ENCODE results near the gene KRT85. TPM values are rescaled to one million over a fixed set of nuclear protein-coding genes. Genes with fewer than 3 reads are reported as not detected.

The KRT85 gene
- total and polyA plus RNA-seq, 2 of the 13 experiments (the other 11 are each of a cell fraction or from before 2014, with no cell fraction given), result not detected

DNA sequence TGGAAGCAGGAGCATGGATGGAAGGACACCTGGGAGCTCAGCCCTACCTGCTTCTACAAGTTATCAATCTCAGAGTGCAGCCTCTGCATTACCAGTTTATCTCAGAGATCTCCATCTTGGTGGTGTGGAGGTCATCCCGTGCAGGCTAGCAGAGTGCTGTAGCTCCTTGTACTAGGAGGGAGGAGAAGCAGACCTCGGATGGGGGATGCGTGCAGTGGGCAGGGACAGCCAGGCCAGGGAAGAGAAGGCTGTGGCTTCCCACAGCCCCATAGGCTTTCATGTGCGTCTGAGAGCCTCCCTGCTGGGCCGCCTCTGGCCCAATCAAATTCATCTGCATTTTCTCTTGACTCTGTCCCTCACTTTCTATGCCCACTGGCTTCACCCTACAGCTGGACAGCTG lies 47.7 kb upstream of the KRT85 start:
- in situ Hi-C loops (cut with HindIII; ENCODE audit: extremely low pct_ligation_motif_present, low pct_unique_long_range_greater_than_20kb) (no loop called here), intact Hi-C loops (cut with micrococcal nuclease; ENCODE audit: unreplicated experiment) (loop anchor here (1.0 kb wide), 1 partner anchor 23 kb away; no protein-coding TSS in a partner anchor)
- Histone ChIP-seq H3K4me2 (ENCODE audit: low read depth, low read length) (no peak overlapping the region), H3K36me3 (replicated peaks in 1 of 2; ENCODE audit: control insufficient read depth in 1 of 2, insufficient read depth in 2 of 2, low read length in 2 of 2) (no peaks in the 10 kb centered on the region), H3K27ac (ENCODE audit: extremely low read length, insufficient read depth, low read length) (no peak overlapping the region), H3K9ac (ENCODE audit: insufficient read depth, low read depth, low read length) (no peak overlapping the region), H3K4me1 (ENCODE audit: insufficient read depth, low read length) (no peaks in the 10 kb centered on the region), H2AFZ (ENCODE audit: low read length) (no peak overlapping the region), H4K20me1 (ENCODE audit: insufficient read depth, low read length) (no peaks in the 10 kb centered on the region), H3K79me2 (ENCODE audit: insufficient read depth, low read length) (no peaks in the 10 kb centered on the region), H3K27me3 (ENCODE audit: control insufficient read depth in 1 of 2, insufficient read depth in 2 of 2, low read length in 2 of 2) (no peaks in the 10 kb centered on the region; a peak in 1 of 5 replicates), H3K4me3 (replicated peaks in 1 of 3; ENCODE audit: insufficient read depth in 1 of 3, low read depth in 2 of 3, low read length in 3 of 3) (no peak overlapping the region), H3K9me3 (ENCODE audit: low read length) (no peaks in the 10 kb centered on the region)
- no peak for DNase-seq (ENCODE audit: low spot score)
- ChIA-PET CTCF (ENCODE audit: low intra/inter-chr PET ratio, low total read pairs) (no interaction called here), POLR2A (no interaction called here)
- WGBS (ENCODE audit: low lambda C conversion rate), result 15% methylated on average over 3 of the region's 5 CpGs
- no peak for ATAC-seq
- FAIRE-seq, result no peak
- no TSS peak for BruUV-seq (replicated peaks)
- TF ChIP-seq NFE2L2 (IDR thresholded peaks at IDR 0.05; ENCODE audit: low read length) (no peak), PAX8 (CRISPR knock-in tag; IDR thresholded peaks at IDR 0.05; ENCODE audit: borderline replicate concordance) (no peak), DRAP1 (CRISPR knock-in tag; IDR thresholded peaks at IDR 0.05) (no peak), ZNF766 (CRISPR knock-in tag; IDR thresholded peaks at IDR 0.05; ENCODE audit: borderline replicate concordance) (no peak), CREM (IDR thresholded peaks at IDR 0.05) (no peak), CREM (CRISPR knock-in tag; IDR thresholded peaks at IDR 0.05) (no peak), ZKSCAN8 (CRISPR knock-in tag; IDR thresholded peaks at IDR 0.05; ENCODE audit: borderline replicate concordance) (no peak), PHF8 (CRISPR knock-in tag; IDR thresholded peaks at IDR 0.05) (no peak), ZNF510 (CRISPR knock-in tag; IDR thresholded peaks at IDR 0.05; ENCODE audit: low read depth) (no peak), SIX4 (CRISPR knock-in tag; IDR thresholded peaks at IDR 0.05) (no peak)
- TF ChIP-seq, protein P1, sequence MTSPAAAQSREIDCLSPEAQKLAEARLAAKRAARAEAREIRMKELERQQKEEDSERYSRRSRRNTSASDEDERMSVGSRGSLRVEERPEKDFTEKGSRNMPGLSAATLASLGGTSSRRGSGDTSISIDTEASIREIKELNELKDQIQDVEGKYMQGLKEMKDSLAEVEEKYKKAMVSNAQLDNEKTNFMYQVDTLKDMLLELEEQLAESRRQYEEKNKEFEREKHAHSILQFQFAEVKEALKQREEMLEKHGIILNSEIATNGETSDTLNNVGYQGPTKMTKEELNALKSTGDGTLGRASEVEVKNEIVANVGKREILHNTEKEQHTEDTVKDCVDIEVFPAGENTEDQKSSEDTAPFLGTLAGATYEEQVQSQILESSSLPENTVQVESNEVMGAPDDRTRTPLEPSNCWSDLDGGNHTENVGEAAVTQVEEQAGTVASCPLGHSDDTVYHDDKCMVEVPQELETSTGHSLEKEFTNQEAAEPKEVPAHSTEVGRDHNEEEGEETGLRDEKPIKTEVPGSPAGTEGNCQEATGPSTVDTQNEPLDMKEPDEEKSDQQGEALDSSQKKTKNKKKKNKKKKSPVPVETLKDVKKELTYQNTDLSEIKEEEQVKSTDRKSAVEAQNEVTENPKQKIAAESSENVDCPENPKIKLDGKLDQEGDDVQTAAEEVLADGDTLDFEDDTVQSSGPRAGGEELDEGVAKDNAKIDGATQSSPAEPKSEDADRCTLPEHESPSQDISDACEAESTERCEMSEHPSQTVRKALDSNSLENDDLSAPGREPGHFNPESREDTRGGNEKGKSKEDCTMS (CRISPR knock-in tag; conservative IDR thresholded peaks at IDR 0.05), result no peak
- TF ChIP-seq, protein P2, sequence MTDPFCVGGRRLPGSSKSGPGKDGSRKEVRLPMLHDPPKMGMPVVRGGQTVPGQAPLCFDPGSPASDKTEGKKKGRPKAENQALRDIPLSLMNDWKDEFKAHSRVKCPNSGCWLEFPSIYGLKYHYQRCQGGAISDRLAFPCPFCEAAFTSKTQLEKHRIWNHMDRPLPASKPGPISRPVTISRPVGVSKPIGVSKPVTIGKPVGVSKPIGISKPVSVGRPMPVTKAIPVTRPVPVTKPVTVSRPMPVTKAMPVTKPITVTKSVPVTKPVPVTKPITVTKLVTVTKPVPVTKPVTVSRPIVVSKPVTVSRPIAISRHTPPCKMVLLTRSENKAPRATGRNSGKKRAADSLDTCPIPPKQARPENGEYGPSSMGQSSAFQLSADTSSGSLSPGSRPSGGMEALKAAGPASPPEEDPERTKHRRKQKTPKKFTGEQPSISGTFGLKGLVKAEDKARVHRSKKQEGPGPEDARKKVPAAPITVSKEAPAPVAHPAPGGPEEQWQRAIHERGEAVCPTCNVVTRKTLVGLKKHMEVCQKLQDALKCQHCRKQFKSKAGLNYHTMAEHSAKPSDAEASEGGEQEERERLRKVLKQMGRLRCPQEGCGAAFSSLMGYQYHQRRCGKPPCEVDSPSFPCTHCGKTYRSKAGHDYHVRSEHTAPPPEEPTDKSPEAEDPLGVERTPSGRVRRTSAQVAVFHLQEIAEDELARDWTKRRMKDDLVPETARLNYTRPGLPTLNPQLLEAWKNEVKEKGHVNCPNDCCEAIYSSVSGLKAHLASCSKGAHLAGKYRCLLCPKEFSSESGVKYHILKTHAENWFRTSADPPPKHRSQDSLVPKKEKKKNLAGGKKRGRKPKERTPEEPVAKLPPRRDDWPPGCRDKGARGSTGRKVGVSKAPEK (CRISPR knock-in tag; IDR thresholded peaks at IDR 0.05; ENCODE audit: borderline replicate concordance), result no peak
- TF ChIP-seq, protein P3, sequence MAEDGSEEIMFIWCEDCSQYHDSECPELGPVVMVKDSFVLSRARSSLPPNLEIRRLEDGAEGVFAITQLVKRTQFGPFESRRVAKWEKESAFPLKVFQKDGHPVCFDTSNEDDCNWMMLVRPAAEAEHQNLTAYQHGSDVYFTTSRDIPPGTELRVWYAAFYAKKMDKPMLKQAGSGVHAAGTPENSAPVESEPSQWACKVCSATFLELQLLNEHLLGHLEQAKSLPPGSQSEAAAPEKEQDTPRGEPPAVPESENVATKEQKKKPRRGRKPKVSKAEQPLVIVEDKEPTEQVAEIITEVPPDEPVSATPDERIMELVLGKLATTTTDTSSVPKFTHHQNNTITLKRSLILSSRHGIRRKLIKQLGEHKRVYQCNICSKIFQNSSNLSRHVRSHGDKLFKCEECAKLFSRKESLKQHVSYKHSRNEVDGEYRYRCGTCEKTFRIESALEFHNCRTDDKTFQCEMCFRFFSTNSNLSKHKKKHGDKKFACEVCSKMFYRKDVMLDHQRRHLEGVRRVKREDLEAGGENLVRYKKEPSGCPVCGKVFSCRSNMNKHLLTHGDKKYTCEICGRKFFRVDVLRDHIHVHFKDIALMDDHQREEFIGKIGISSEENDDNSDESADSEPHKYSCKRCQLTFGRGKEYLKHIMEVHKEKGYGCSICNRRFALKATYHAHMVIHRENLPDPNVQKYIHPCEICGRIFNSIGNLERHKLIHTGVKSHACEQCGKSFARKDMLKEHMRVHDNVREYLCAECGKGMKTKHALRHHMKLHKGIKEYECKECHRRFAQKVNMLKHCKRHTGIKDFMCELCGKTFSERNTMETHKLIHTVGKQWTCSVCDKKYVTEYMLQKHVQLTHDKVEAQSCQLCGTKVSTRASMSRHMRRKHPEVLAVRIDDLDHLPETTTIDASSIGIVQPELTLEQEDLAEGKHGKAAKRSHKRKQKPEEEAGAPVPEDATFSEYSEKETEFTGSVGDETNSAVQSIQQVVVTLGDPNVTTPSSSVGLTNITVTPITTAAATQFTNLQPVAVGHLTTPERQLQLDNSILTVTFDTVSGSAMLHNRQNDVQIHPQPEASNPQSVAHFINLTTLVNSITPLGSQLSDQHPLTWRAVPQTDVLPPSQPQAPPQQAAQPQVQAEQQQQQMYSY (CRISPR knock-in tag; IDR thresholded peaks at IDR 0.05), result no peak
